Measurements from ENCODE around the gene RMC1. TPM values are rescaled to one million over a fixed set of nuclear protein-coding genes. Genes with fewer than 3 reads are reported as not detected.

Gene RMC1
- total RNA-seq, 1 experiment from 2014 or later, result 24.7 TPM

DNA sequence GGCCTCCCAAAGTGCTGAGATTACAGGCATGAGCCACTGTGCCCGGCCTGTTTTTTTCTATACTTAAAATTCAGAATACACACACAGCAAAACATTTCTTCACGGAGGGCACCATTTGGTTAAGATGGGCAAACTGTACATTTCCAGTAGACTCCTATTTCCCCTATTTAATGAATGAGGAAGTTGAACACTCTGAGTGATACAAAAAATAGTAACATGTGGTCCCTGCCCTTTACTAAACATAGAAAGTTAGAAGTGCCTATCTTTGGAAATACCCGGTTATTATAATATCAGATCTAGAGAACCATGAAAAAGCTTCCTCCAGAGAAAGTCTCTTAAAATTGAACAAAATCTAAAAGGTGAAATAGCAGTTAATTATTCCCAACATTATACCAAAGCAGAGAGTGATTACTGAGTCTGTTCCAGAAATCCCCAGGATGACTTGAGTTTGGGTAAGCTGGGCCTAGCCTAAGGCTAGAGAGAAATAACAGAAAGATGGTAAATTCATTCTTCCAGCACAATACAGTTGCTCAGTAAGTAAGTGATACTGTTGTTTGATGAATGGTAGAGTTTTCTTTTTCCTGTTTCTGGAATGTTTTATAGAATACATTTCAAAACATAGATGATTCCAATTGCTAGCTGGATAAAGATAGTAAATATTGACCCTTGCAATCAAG lies 23.3 kb upstream of the RMC1 start:
- POLR2A ChIA-PET, result interaction anchor here (1.1 to 2.3 kb wide), 4 partner anchors 8 to 23 kb away, joined by 3 to 11 read pairs (median 6); partner anchors contain the start of gene RMC1
- Mint-ChIP-seq H3K4me1 (ENCODE audit: insufficient read depth, unreplicated experiment) (no peaks in the 10 kb centered on the region), H3K36me3 (ENCODE audit: insufficient read depth, unreplicated experiment) (peaks cover 14% of the 10 kb centered on the region), H3K4me3 (ENCODE audit: unreplicated experiment) (no peak overlapping the region), H3K27ac (ENCODE audit: low read depth, unreplicated experiment) (no peak overlapping the region), H3K27me3 (ENCODE audit: insufficient read depth, unreplicated experiment) (no peaks in the 10 kb centered on the region), H3K9me3 (ENCODE audit: unreplicated experiment) (no peaks in the 10 kb centered on the region)
- no TSS peak for BruUV-seq (replicated peaks)
- CTCF ChIA-PET, result interaction anchor here (0.6 to 1.1 kb wide), 3 partner anchors 19 to 226 kb away, joined by 3 to 5 read pairs (median 4); no protein-coding TSS in a partner anchor
- DNase-seq (ENCODE audit: unreplicated experiment), result no peak
- TF ChIP-seq, protein P1, sequence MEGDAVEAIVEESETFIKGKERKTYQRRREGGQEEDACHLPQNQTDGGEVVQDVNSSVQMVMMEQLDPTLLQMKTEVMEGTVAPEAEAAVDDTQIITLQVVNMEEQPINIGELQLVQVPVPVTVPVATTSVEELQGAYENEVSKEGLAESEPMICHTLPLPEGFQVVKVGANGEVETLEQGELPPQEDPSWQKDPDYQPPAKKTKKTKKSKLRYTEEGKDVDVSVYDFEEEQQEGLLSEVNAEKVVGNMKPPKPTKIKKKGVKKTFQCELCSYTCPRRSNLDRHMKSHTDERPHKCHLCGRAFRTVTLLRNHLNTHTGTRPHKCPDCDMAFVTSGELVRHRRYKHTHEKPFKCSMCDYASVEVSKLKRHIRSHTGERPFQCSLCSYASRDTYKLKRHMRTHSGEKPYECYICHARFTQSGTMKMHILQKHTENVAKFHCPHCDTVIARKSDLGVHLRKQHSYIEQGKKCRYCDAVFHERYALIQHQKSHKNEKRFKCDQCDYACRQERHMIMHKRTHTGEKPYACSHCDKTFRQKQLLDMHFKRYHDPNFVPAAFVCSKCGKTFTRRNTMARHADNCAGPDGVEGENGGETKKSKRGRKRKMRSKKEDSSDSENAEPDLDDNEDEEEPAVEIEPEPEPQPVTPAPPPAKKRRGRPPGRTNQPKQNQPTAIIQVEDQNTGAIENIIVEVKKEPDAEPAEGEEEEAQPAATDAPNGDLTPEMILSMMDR (IDR thresholded peaks at IDR 0.05; ENCODE audit: unreplicated experiment), result no peak
- intact Hi-C loops (cut with micrococcal nuclease), result no loop called here

DNA sequence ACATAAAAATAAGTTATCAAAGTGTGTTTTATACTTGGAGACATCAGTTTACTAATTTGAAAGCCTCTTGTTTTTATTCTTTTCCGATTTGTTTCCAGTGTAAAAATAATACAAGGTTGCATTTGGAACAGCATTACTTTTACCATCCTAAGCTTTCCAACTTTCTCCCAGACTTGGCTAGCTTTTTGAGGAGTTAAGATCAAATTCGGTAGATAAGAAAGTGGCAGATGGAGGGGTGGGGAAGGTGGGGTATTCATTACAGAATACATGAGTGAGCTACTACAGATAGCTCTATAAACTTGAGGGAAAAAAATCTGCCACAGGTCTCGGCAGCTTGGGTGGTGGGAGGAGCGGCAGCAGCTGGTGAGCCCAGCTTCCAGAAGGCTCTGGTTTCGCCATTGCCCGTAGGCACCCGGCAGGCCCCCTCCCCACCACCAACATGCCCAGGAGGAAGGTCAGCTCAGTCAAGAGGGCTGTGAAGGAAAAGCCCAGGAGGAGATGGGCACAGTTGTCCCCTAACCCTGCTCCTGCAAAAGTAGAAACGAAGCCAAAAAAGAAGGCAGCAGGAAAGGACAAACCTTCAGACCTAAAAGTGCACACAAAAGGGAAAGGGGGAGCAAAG lies 18.6 kb upstream of the RMC1 start:
- intact Hi-C loops (cut with micrococcal nuclease), result no loop called here
- Mint-ChIP-seq H3K4me1 (ENCODE audit: insufficient read depth, unreplicated experiment) (peaks cover 17% of the 10 kb centered on the region), H3K27me3 (ENCODE audit: insufficient read depth, unreplicated experiment) (no peaks in the 10 kb centered on the region), H3K36me3 (ENCODE audit: insufficient read depth, unreplicated experiment) (peaks cover 14% of the 10 kb centered on the region), H3K27ac (ENCODE audit: low read depth, unreplicated experiment) (no peak overlapping the region), H3K9me3 (ENCODE audit: unreplicated experiment) (no peaks in the 10 kb centered on the region), H3K4me3 (ENCODE audit: unreplicated experiment) (no peak overlapping the region)
- ChIA-PET CTCF (interaction anchor here (0.7 to 1.3 kb wide), 2 partner anchors 20 to 1535 kb away, joined by 3 read pairs; no protein-coding TSS in a partner anchor), POLR2A (interaction anchor here (0.6 to 1.9 kb wide), 13 partner anchors 9 to 483 kb away, joined by 3 to 8 read pairs (median 4); partner anchors contain the start of gene RIOK3)
- TF ChIP-seq, protein P1 (IDR thresholded peaks at IDR 0.05; ENCODE audit: unreplicated experiment), result no peak
- no TSS peak for BruUV-seq (replicated peaks)
- DNase-seq (ENCODE audit: unreplicated experiment), result no peak

DNA sequence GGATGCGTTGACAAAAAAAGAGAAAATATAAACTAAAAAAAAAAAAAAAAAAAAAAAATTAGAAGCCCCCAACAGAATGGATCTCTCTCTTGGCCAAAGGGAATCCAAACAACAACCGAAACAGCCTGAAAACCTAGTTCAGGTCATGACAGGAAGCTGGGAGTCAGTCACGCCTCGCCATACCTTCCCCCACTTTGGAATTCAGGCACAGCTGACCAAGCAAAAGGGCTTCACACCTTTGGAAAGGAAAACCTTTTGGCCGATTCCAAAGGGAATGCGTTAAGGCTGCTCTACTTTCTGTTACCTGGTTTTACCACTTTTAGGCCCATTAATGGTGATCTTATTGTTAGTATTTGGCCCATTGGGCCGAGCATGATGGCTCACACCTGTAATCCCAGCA lies 17.9 kb upstream of the RMC1 start:
- TF ChIP-seq, protein P1 (IDR thresholded peaks at IDR 0.05; ENCODE audit: unreplicated experiment), result no peak
- intact Hi-C loops (cut with micrococcal nuclease), result no loop called here
- no peak overlapping the region for H3K27ac Mint-ChIP-seq (ENCODE audit: low read depth, unreplicated experiment)
- peaks cover 17% of the 10 kb centered on the region for H3K4me1 Mint-ChIP-seq (ENCODE audit: insufficient read depth, unreplicated experiment)
- H3K27me3 Mint-ChIP-seq (ENCODE audit: insufficient read depth, unreplicated experiment), result no peaks in the 10 kb centered on the region
- DNase-seq (ENCODE audit: unreplicated experiment), result no peak
- no TSS peak for BruUV-seq (replicated peaks)
- no peaks in the 10 kb centered on the region for H3K9me3 Mint-ChIP-seq (ENCODE audit: unreplicated experiment)
- ChIA-PET POLR2A (interaction anchor here (0.7 to 1.9 kb wide), 7 partner anchors 11 to 100 kb away, joined by 3 to 8 read pairs (median 4); no protein-coding TSS in a partner anchor), CTCF (interaction anchor here (0.6 kb wide), 2 partner anchors 13 to 1662 kb away, joined by 3 to 5 read pairs; no protein-coding TSS in a partner anchor)
- H3K4me3 Mint-ChIP-seq (ENCODE audit: unreplicated experiment), result no peak overlapping the region
- H3K36me3 Mint-ChIP-seq (ENCODE audit: insufficient read depth, unreplicated experiment), result peaks cover 14% of the 10 kb centered on the region

Data from MCF 10A (cell line).